ENCODE measurements around the gene XRN1. TPM values are rescaled to one million over a fixed set of nuclear protein-coding genes. Genes with fewer than 3 reads are reported as not detected.
"Not testable (repeated sequence)": the region's sequence is repeated elsewhere in the genome, so short reads cannot be mapped to it uniquely, and the experiment has no call there.

XRN1 gene
- total RNA-seq, 1 donor from 2014 or later = 36.7 TPM

- H3K9ac ChIP-seq (ENCODE audit: low read length); H3K36me3 Mint-ChIP-seq (ENCODE audit: low read depth, unreplicated experiment); H3K4me3 Mint-ChIP-seq (ENCODE audit: unreplicated experiment); FAIRE-seq; H2AFZ ChIP-seq (ENCODE audit: low read depth, low read length); H3K27ac Mint-ChIP-seq (ENCODE audit: unreplicated experiment); H3K9me3 ChIP-seq (ENCODE audit: insufficient read depth, low read depth, low read length); DNase-seq (ENCODE audit: low read depth); H3K4me3 ChIP-seq (ENCODE audit: insufficient read depth, low read depth, low read length); H3K4me1 ChIP-seq (ENCODE audit: insufficient read depth, low read length); H3K4me1 Mint-ChIP-seq (ENCODE audit: low read depth, unreplicated experiment); H3K27ac ChIP-seq (ENCODE audit: low read depth, low read length); H3K27me3 Mint-ChIP-seq (ENCODE audit: low read depth, unreplicated experiment); H3K36me3 ChIP-seq (ENCODE audit: insufficient read depth, low read length); H3K4me2 ChIP-seq (ENCODE audit: low read length); H3K27me3 ChIP-seq (ENCODE audit: insufficient read depth, low read length); H3K9me3 Mint-ChIP-seq (ENCODE audit: unreplicated experiment): not testable (repeated sequence)
- Histone ChIP-seq H4K20me1 (ENCODE audit: insufficient read depth, low read length) (peaks cover 24% of the 10 kb centered on the region), H3K79me2 (ENCODE audit: insufficient read depth, low read length) (peaks cover 60% of the 10 kb centered on the region)
Measured at GRCh38 chr3:142439499-142440220, 8.2 kb downstream of the XRN1 start.

GRCh38 chr3:142438096-142438495 is 9.7 kb downstream of the XRN1 start:
- not testable (repeated sequence) for H3K36me3 Mint-ChIP-seq (ENCODE audit: low read depth, unreplicated experiment); H2AFZ ChIP-seq (ENCODE audit: low read depth, low read length); H3K4me1 ChIP-seq (ENCODE audit: insufficient read depth, low read length); H3K27ac ChIP-seq (ENCODE audit: low read depth, low read length); H3K27me3 Mint-ChIP-seq (ENCODE audit: low read depth, unreplicated experiment); H3K9me3 Mint-ChIP-seq (ENCODE audit: unreplicated experiment); H3K4me3 ChIP-seq (ENCODE audit: insufficient read depth, low read depth, low read length); H3K27me3 ChIP-seq (ENCODE audit: insufficient read depth, low read length); H3K4me2 ChIP-seq (ENCODE audit: low read length); H3K27ac Mint-ChIP-seq (ENCODE audit: unreplicated experiment); H3K9ac ChIP-seq (ENCODE audit: low read length); H3K36me3 ChIP-seq (ENCODE audit: insufficient read depth, low read length); H3K4me3 Mint-ChIP-seq (ENCODE audit: unreplicated experiment); FAIRE-seq; DNase-seq (ENCODE audit: low read depth); H3K9me3 ChIP-seq (ENCODE audit: insufficient read depth, low read depth, low read length); H3K4me1 Mint-ChIP-seq (ENCODE audit: low read depth, unreplicated experiment)
- Histone ChIP-seq H3K79me2 (ENCODE audit: insufficient read depth, low read length) (peaks cover 51% of the 10 kb centered on the region), H4K20me1 (ENCODE audit: insufficient read depth, low read length) (peaks cover 15% of the 10 kb centered on the region)

DNA sequence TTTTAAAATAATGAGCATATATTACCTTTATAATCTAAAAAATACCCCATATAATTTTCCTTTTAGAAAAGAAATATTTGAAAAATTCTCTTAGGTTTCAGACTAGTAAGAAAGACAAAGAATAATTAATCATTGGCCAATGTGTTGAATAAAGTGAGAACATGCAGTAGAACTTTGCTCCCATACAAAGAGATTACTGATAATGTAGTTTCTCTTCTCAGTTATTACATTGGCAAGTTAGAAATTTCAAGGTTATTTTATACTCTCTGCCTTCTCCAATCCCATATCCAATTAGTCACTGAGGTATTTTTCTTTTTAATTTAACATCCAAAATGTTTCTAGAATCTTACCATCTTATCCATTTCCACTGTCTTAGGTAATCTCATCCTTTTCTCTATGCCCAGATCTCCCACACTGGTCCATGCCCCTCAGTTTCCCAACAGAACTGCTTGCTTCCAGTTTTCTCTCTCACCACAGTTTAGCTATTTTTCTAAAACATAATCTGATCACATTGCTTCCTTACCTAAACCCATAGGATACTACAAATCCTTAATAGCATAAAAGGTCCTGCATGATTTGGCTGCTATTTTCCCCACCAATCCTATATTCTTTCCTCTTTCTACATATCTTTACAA is 10.8 kb downstream of the XRN1 start:
- H3K9me3 Mint-ChIP-seq (ENCODE audit: unreplicated experiment) = no peaks in the 10 kb centered on the region
- H3K9ac ChIP-seq (ENCODE audit: low read length) = no peak overlapping the region
- H3K9me3 ChIP-seq (ENCODE audit: insufficient read depth, low read depth, low read length) = no peaks in the 10 kb centered on the region
- H3K4me2 ChIP-seq (ENCODE audit: low read length) = no peak overlapping the region
- H3K36me3 Mint-ChIP-seq (ENCODE audit: low read depth, unreplicated experiment) = peaks cover 4% of the 10 kb centered on the region
- H3K27me3 ChIP-seq (ENCODE audit: insufficient read depth, low read length) = no peaks in the 10 kb centered on the region
- H3K27ac ChIP-seq (ENCODE audit: low read depth, low read length) = no peak overlapping the region
- H3K27ac Mint-ChIP-seq (ENCODE audit: unreplicated experiment) = no peak overlapping the region
- H2AFZ ChIP-seq (ENCODE audit: low read depth, low read length) = no peak overlapping the region
- no peak overlapping the region for H3K4me3 ChIP-seq (ENCODE audit: insufficient read depth, low read depth, low read length)
- H3K36me3 ChIP-seq (ENCODE audit: insufficient read depth, low read length) = peaks cover 3% of the 10 kb centered on the region
- FAIRE-seq (no peak), DNase-seq (ENCODE audit: low read depth) (no peak)
- peaks cover 13% of the 10 kb centered on the region for H4K20me1 ChIP-seq (ENCODE audit: insufficient read depth, low read length)
- no peaks in the 10 kb centered on the region for H3K27me3 Mint-ChIP-seq (ENCODE audit: low read depth, unreplicated experiment)
- TF ChIP-seq EZH2 (IDR thresholded peaks at IDR 0.05; ENCODE audit: insufficient read depth, low read length) = no peak
- no peaks in the 10 kb centered on the region for H3K4me1 ChIP-seq (ENCODE audit: insufficient read depth, low read length)
- H3K4me1 Mint-ChIP-seq (ENCODE audit: low read depth, unreplicated experiment) = no peaks in the 10 kb centered on the region
- peaks cover 49% of the 10 kb centered on the region for H3K79me2 ChIP-seq (ENCODE audit: insufficient read depth, low read length)
- H3K4me3 Mint-ChIP-seq (ENCODE audit: unreplicated experiment) = no peak overlapping the region

DNA sequence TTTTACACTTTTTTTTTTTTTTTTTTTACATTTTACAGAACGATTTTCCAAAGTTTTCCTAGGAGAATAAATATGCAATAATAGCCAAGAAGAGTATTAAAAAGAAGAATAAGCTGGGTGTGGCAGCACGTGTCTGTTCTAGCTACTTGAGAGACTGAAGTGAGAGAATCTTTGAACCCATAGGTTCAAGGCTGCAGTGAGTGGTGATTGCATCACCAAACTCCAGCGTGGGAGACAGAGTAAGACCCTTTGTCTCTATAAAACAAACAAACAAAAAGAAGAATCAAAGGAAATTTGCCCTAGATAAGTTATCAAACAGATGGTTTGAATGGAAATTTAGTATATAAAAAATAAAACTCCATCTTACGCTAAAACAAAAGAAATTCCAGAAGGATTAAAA is 13.3 kb downstream of the XRN1 start:
- peaks cover 2% of the 10 kb centered on the region for H3K36me3 Mint-ChIP-seq (ENCODE audit: low read depth, unreplicated experiment)
- H3K27ac Mint-ChIP-seq (ENCODE audit: unreplicated experiment) = no peak overlapping the region
- H3K79me2 ChIP-seq (ENCODE audit: insufficient read depth, low read length) = peaks cover 36% of the 10 kb centered on the region

More for the DNA sequence above, 13.3 kb downstream of the XRN1 start:
- no peak for FAIRE-seq
- Histone ChIP-seq H3K4me2 (ENCODE audit: low read length) (no peak overlapping the region), H3K4me1 (ENCODE audit: insufficient read depth, low read length) (no peaks in the 10 kb centered on the region), H3K4me3 (ENCODE audit: insufficient read depth, low read depth, low read length) (no peak overlapping the region), H4K20me1 (ENCODE audit: insufficient read depth, low read length) (peaks cover 18% of the 10 kb centered on the region), H3K9me3 (ENCODE audit: insufficient read depth, low read depth, low read length) (no peaks in the 10 kb centered on the region), H3K36me3 (ENCODE audit: insufficient read depth, low read length) (peaks cover 11% of the 10 kb centered on the region), H3K9ac (ENCODE audit: low read length) (no peak overlapping the region), H3K27me3 (ENCODE audit: insufficient read depth, low read length) (no peaks in the 10 kb centered on the region), H3K27ac (ENCODE audit: low read depth, low read length) (no peak overlapping the region), H2AFZ (ENCODE audit: low read depth, low read length) (no peak overlapping the region)
- no peak overlapping the region for H3K4me3 Mint-ChIP-seq (ENCODE audit: unreplicated experiment)
- H3K4me1 Mint-ChIP-seq (ENCODE audit: low read depth, unreplicated experiment) = no peaks in the 10 kb centered on the region
- no peak for TF ChIP-seq EZH2 (IDR thresholded peaks at IDR 0.05; ENCODE audit: insufficient read depth, low read length)
- no peak for TF ChIP-seq CTCF (IDR thresholded peaks at IDR 0.05; ENCODE audit: insufficient read depth, low read depth, low read length)
- H3K27me3 Mint-ChIP-seq (ENCODE audit: low read depth, unreplicated experiment) = no peaks in the 10 kb centered on the region
- H3K9me3 Mint-ChIP-seq (ENCODE audit: unreplicated experiment) = no peaks in the 10 kb centered on the region
- DNase-seq (ENCODE audit: low read depth) = no peak
